SKM-1 treated with dmso at 0.1 percent for 144 hours (cell line): ENCODE results near the gene SPTAN1.
"Not testable (repeated sequence)": the region's sequence is repeated elsewhere in the genome, so short reads cannot be mapped to it uniquely, and the experiment has no call there.

Experiments
- DNase-seq: peaks from one replicate; lab custom pipeline; 2025; ENCODE audit not compliant: unreplicated experiment; lab: John Stamatoyannopoulos, UW

SPTAN1 gene

GRCh38 chr9:128552153-128552743, at the start of gene SPTAN1:
TSS of gene SPTAN1 (plus strand) at chr9:128552587. CDS start at chr9:128566741, 14,154 bp downstream.
- peak; percentile 93 for DNase-seq

GRCh38 chr9:128503415-128503825, 49.0 kb upstream of the SPTAN1 start:
- DNase-seq, result not testable (repeated sequence)

- no peak for DNase-seq
Observed at GRCh38 chr9:128503870-128504269, 48.5 kb upstream of the SPTAN1 start.

- DNase-seq, result peak; percentile 89
Observed at GRCh38 chr9:128504485-128505413, 47.6 kb upstream of the SPTAN1 start, which contains the start of gene GLE1. TSS of gene GLE1 (plus strand) at chr9:128504719. CDS start at chr9:128504806, 87 bp downstream.

- DNase-seq, result no peak
Observed at GRCh38 chr9:128505414-128505765, 47.0 kb upstream of the SPTAN1 start.

GRCh38 chr9:128505906-128506305, 46.5 kb upstream of the SPTAN1 start:
- DNase-seq, result not testable (repeated sequence)

GRCh38 chr9:128512820-128513219, 39.6 kb upstream of the SPTAN1 start:
- DNase-seq, result no peak

GRCh38 chr9:128521956-128522355, 30.4 kb upstream of the SPTAN1 start:
- DNase-seq, result no peak

GRCh38 chr9:128523199-128523925, 29.0 kb upstream of the SPTAN1 start:
- no peak for DNase-seq

GRCh38 chr9:128526720-128527119, 25.7 kb upstream of the SPTAN1 start:
- no peak for DNase-seq

GRCh38 chr9:128528445-128529160, 23.8 kb upstream of the SPTAN1 start:
- DNase-seq, result no peak

GRCh38 chr9:128529191-128529590, 23.2 kb upstream of the SPTAN1 start:
- no peak for DNase-seq

GRCh38 chr9:128532581-128532980, 19.8 kb upstream of the SPTAN1 start:
- no peak for DNase-seq

- peak; percentile 62 for DNase-seq
Observed at GRCh38 chr9:128540634-128541360, 11.6 kb upstream of the SPTAN1 start.

GRCh38 chr9:128546504-128546903, 5.9 kb upstream of the SPTAN1 start:
- DNase-seq, result no peak

GRCh38 chr9:128548876-128549275, 3.5 kb upstream of the SPTAN1 start:
- no peak for DNase-seq

- DNase-seq, result no peak
Observed at GRCh38 chr9:128550226-128550625, 2.2 kb upstream of the SPTAN1 start.

- no peak for DNase-seq
Observed at GRCh38 chr9:128550770-128551656, 1.4 kb upstream of the SPTAN1 start.

- DNase-seq, result no peak
Observed at GRCh38 chr9:128551657-128552152, 682 bp upstream of the SPTAN1 start.
